ENCODE measurements around the gene PUS1. TPM values are rescaled to one million over a fixed set of nuclear protein-coding genes. Genes with fewer than 3 reads are reported as not detected.

The PUS1 gene
- total RNA-seq, 1 experiment from 2014 or later = 117 TPM

GRCh38 chr12:131904346-131904745, 24.7 kb upstream of the PUS1 start:
- Histone ChIP-seq H3K23ac (ENCODE audit: insufficient read length, low read depth, low read length) (no peak overlapping the region), H3K4ac (ENCODE audit: low read depth, low read length) (no peak overlapping the region), H3K14ac (ENCODE audit: insufficient read depth, low read length) (no peak overlapping the region; the same call in 1 of the 2 replicates), H3K4me1 (ENCODE audit: insufficient read depth, low read length) (no peaks in the 10 kb centered on the region), H3K79me2 (ENCODE audit: insufficient read depth, low read length) (no peaks in the 10 kb centered on the region; the same call in 1 of the 2 replicates), H3K27me3 (ENCODE audit: insufficient read depth, low read length) (no peaks in the 10 kb centered on the region), H4K8ac (replicated peaks; ENCODE audit: insufficient read length, low read depth, low read length) (no peak overlapping the region), H3K56ac (ENCODE audit: insufficient read length, low read depth, low read length) (no peak overlapping the region), H3K4me2 (ENCODE audit: insufficient read depth, insufficient read length, low read length) (no peak overlapping the region), H2AK5ac (ENCODE audit: insufficient read length, low read length) (no peak overlapping the region), H3K9me3 (ENCODE audit: control insufficient read depth, low read depth, low read length) (no peaks in the 10 kb centered on the region), H3K18ac (ENCODE audit: insufficient read length, low read depth, low read length) (no peak overlapping the region), H2BK5ac (ENCODE audit: insufficient read length, low read length) (no peak overlapping the region), H2AFZ (ENCODE audit: low read length) (no peak overlapping the region), H4K5ac (ENCODE audit: insufficient read length, low read depth, low read length) (no peak overlapping the region), H2BK12ac (ENCODE audit: insufficient read length, low read depth, low read length) (no peak overlapping the region), H3K23me2 (ENCODE audit: insufficient read length, low read depth, low read length, poor library complexity, severe bottlenecking) (no peaks in the 10 kb centered on the region), H2BK20ac (ENCODE audit: low read depth, low read length, poor library complexity, severe bottlenecking) (no peak overlapping the region), H4K91ac (ENCODE audit: insufficient read length, low read depth, low read length) (no peak overlapping the region), H3K9ac (ENCODE audit: extremely low read depth, insufficient read length, low read length) (no peak overlapping the region), H4K20me1 (ENCODE audit: control insufficient read depth, insufficient read depth, insufficient read length) (no peaks in the 10 kb centered on the region), H2BK120ac (ENCODE audit: low read depth, low read length, poor library complexity, severe bottlenecking) (no peak overlapping the region), H3T11ph (ENCODE audit: low read length) (no peak overlapping the region), H2BK15ac (ENCODE audit: low read depth, low read length) (no peak overlapping the region), H3K27ac (ENCODE audit: insufficient read length, low read depth, low read length) (no peak overlapping the region), H3K79me1 (ENCODE audit: insufficient read depth, low read depth, low read length, poor library complexity, severe bottlenecking) (no peaks in the 10 kb centered on the region)
- Mint-ChIP-seq H3K27ac (peak overlapping the region in 1 of 3 experiments; percentile 68; a peak in 1 of 7 replicates), H3K27me3 (ENCODE audit: low read depth) (no peaks in the 10 kb centered on the region), H3K4me3 (no peak overlapping the region), H3K36me3 (ENCODE audit: insufficient read depth in 1 of 3, low read depth in 3 of 3) (peaks cover 5 to 7% (median 6%) of the 10 kb centered on the region in 3 experiments; a peak in 5 of 7 replicates), H3K9me3 (no peaks in the 10 kb centered on the region), H3K4me1 (peaks cover 3 to 14% of the 10 kb centered on the region in 2 experiments; a peak in 3 of 4 replicates)
- TF ChIP-seq CTCF (conservative IDR thresholded peaks at IDR 0.05) = no peak
- DNase-seq = no peak
- no CpG with 5 or more reads among the region's 5 CpGs for WGBS (ENCODE audit: extremely low coverage, insufficient read length, low lambda C conversion rate)

Data from H9 (cell line).